NCI-H82 (cell line): Measurements from ENCODE around the gene TAB2.
A peak's percentile ranks its signal among the peaks of the same experiment; 100 is the strongest.
"Not testable (repeated sequence)": the region's sequence is repeated elsewhere in the genome, so short reads cannot be mapped to it uniquely, and the experiment has no call there.

Source experiments
- DNase-seq: peaks from one replicate; lab custom pipeline; 2025; lab: John Stamatoyannopoulos, UW

Gene TAB2

GRCh38 chr6:149313070-149313469 is 4.4 kb upstream of the TAB2 start:
- no peak for DNase-seq

- no peak for DNase-seq
These were observed 3.7 kb upstream of the TAB2 start for GRCh38 chr6:149313861-149314260.

- no peak for DNase-seq
These were observed 3.1 kb upstream of the TAB2 start for GRCh38 chr6:149314325-149314905.

GRCh38 chr6:149316108-149316727 is 1.3 kb upstream of the TAB2 start:
- DNase-seq, result no peak

GRCh38 chr6:149316740-149317643 is 520 bp upstream of the TAB2 start:
- DNase-seq, result peak; percentile 95

- DNase-seq, result peak; percentile 37
These were observed 1.2 kb downstream of the TAB2 start for GRCh38 chr6:149318581-149319286.

GRCh38 chr6:149319422-149319821 is 1.9 kb downstream of the TAB2 start:
- no peak for DNase-seq

GRCh38 chr6:149320016-149320415 is 2.5 kb downstream of the TAB2 start:
- not testable (repeated sequence) for DNase-seq

- no peak for DNase-seq
These were observed 3.3 kb downstream of the TAB2 start for GRCh38 chr6:149320796-149321195.

- DNase-seq, result no peak
These were observed 5.8 kb downstream of the TAB2 start for GRCh38 chr6:149323353-149323752.

- no peak for DNase-seq
These were observed 6.4 kb downstream of the TAB2 start for GRCh38 chr6:149323925-149324324.

- no peak for DNase-seq
These were observed 6.9 kb downstream of the TAB2 start for GRCh38 chr6:149324428-149324827.

- no peak for DNase-seq
These were observed 8.2 kb downstream of the TAB2 start for GRCh38 chr6:149325648-149326236.

GRCh38 chr6:149327638-149328037 is 10.1 kb downstream of the TAB2 start:
- no peak for DNase-seq

- no peak for DNase-seq
These were observed 10.6 kb downstream of the TAB2 start for GRCh38 chr6:149328083-149328482.

GRCh38 chr6:149329529-149329928 is 12.0 kb downstream of the TAB2 start:
- no peak for DNase-seq

GRCh38 chr6:149330133-149330532 is 12.6 kb downstream of the TAB2 start:
- no peak for DNase-seq

GRCh38 chr6:149331043-149331807 is 13.7 kb downstream of the TAB2 start:
- no peak for DNase-seq

GRCh38 chr6:149331871-149332270 is 14.4 kb downstream of the TAB2 start:
- DNase-seq, result no peak

GRCh38 chr6:149332602-149333265 is 15.2 kb downstream of the TAB2 start:
- DNase-seq, result no peak

- DNase-seq, result no peak
These were observed 15.7 kb downstream of the TAB2 start for GRCh38 chr6:149333266-149333620.
